ENCODE data around the gene HLA-DQA2.
"Not testable (repeated sequence)": the region's sequence is repeated elsewhere in the genome, so short reads cannot be mapped to it uniquely, and the experiment has no call there.

Gene HLA-DQA2

GRCh38 chr6:32764048-32764447, 22.9 kb downstream of the HLA-DQA2 start:
- no peak for DNase-seq
- in situ Hi-C loops (cut with HindIII; ENCODE audit: low pct_ligation_motif_present, low pct_unique_long_range_greater_than_20kb, low sequenced_read_pairs), result no loop called here

- in situ Hi-C loops (cut with HindIII; ENCODE audit: low pct_ligation_motif_present, low pct_unique_long_range_greater_than_20kb, low sequenced_read_pairs), result no loop called here
These were observed 31.5 kb downstream of the HLA-DQA2 start for GRCh38 chr6:32772656-32773055.

GRCh38 chr6:32774426-32774825, 33.2 kb downstream of the HLA-DQA2 start:
- in situ Hi-C loops (cut with HindIII; ENCODE audit: low pct_ligation_motif_present, low pct_unique_long_range_greater_than_20kb, low sequenced_read_pairs), result no loop called here
- DNase-seq, result no peak

More at GRCh38 chr6:32772656-32773055, 31.5 kb downstream of the HLA-DQA2 start:
- no peak for DNase-seq

- in situ Hi-C loops (cut with HindIII; ENCODE audit: low pct_ligation_motif_present, low pct_unique_long_range_greater_than_20kb, low sequenced_read_pairs), result no loop called here
- DNase-seq, result no peak
These were observed 33.9 kb downstream of the HLA-DQA2 start for GRCh38 chr6:32775071-32775470.

- no peak for DNase-seq
- in situ Hi-C loops (cut with HindIII; ENCODE audit: low pct_ligation_motif_present, low pct_unique_long_range_greater_than_20kb, low sequenced_read_pairs), result no loop called here
These were observed 37.8 kb downstream of the HLA-DQA2 start for GRCh38 chr6:32779036-32779435.

DNA sequence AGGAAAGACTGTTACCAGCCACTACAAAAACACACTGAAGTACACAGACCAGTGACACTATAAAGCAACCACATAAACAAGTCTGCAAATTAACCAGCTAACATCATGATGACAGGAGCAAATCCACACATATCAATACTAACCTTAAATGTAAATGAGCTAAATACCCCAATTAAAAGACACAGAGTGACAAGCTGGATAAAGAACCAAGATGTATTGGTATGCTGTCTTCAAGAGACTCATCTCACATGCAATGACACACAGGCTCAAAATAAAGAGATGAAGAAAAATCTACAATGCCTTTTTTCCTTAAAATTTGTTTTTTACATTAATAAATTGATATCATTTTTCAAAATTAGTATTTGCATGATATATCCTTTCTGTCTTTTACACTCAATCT, 41.7 kb downstream of the HLA-DQA2 start:
- in situ Hi-C loops (cut with HindIII; ENCODE audit: low pct_ligation_motif_present, low pct_unique_long_range_greater_than_20kb, low sequenced_read_pairs); DNase-seq: not testable (repeated sequence)

GRCh38 chr6:32785781-32786533, 44.8 kb downstream of the HLA-DQA2 start:
- in situ Hi-C loops (cut with HindIII; ENCODE audit: low pct_ligation_motif_present, low pct_unique_long_range_greater_than_20kb, low sequenced_read_pairs), result no loop called here
- DNase-seq, result peak; percentile 53

DNA sequence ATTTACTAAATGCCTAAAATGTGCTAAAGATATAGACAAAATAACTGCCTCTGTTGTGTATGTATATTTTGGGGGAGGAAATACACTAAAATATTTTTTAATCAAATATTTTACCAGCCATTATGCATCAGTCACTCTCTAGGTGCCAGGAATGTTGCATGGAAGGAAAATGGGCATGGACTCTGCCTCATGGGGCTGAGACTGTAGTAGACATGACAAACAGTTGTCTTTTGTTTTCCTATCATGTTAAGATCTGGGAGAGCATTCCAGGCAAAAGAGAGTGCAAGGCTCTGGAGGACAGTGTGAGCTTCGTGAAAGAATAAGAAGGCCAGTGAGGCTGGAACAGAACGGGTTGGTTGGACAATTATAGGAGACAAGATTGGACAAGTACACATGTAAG, 49.1 kb downstream of the HLA-DQA2 start:
- in situ Hi-C loops (cut with HindIII; ENCODE audit: low pct_ligation_motif_present, low pct_unique_long_range_greater_than_20kb, low sequenced_read_pairs), result no loop called here
- DNase-seq, result no peak

GRCh38 chr6:32792901-32793435, 51.8 kb downstream of the HLA-DQA2 start:
- in situ Hi-C loops (cut with HindIII; ENCODE audit: low pct_ligation_motif_present, low pct_unique_long_range_greater_than_20kb, low sequenced_read_pairs), result no loop called here
- DNase-seq, result no peak

GRCh38 chr6:32794510-32794909, 53.3 kb downstream of the HLA-DQA2 start:
- no peak for DNase-seq
- in situ Hi-C loops (cut with HindIII; ENCODE audit: low pct_ligation_motif_present, low pct_unique_long_range_greater_than_20kb, low sequenced_read_pairs), result no loop called here
